Common myeloid progenitor, CD34-positive (primary cell): ENCODE data around the gene DQX1.

Experiments used
- CTCF ChIA-PET: fragments of 350-600 bp; sonication (Branson Sonifier 250); formaldehyde crosslinking; loops from one replicate; lab custom pipeline; 2021; ENCODE audit warnings: antibody characterized with exemption; lab: Charles Lee
- POLR2A ChIA-PET: fragments of 350-600 bp; sonication (Branson Sonifier 250); formaldehyde crosslinking; loops from one replicate; lab custom pipeline; 2021; ENCODE audit warnings: antibody characterized with exemption; lab: Charles Lee
- DNase-seq, 3 donors: peaks; one replicate each; pipeline versions ENCODE4 v3.0.0 to v3.0.0-alpha.2; 2013
- H3K27ac ChIP-seq, 2 experiments: 1 replicate in 1 of 2; 2 replicates in 1 of 2; pipeline ENCODE4 v1.7.0; 2013; ENCODE audit warnings: inconsistent platforms in 2 of 2, low read length in 2 of 2, mild to moderate bottlenecking in 2 of 2, low read depth in 1 of 2, moderate library complexity in 1 of 2; ENCODE audit not compliant: severe bottlenecking in 2 of 2, insufficient read depth in 1 of 2, poor library complexity in 1 of 2
- H3K27me3 ChIP-seq, 5 experiments: replicated peaks in 2 of 5; 1 replicate in 3 of 5; 2 replicates in 2 of 5; pipeline versions ENCODE4 v1.6.1 to v1.7.0; 2013; ENCODE audit warnings: low read length in 4 of 5, mild to moderate bottlenecking in 2 of 5, moderate library complexity in 2 of 5, inconsistent platforms in 1 of 5; ENCODE audit not compliant: insufficient read depth in 5 of 5, control insufficient read depth in 4 of 5
- H3K36me3 ChIP-seq, 4 experiments: 1 replicate in 2 of 4; 2 replicates in 2 of 4; pipeline versions ENCODE4 v1.6.1 to v1.7.0; 2013; ENCODE audit warnings: low read length in 3 of 4, control low read depth in 1 of 4, mild to moderate bottlenecking in 1 of 4; ENCODE audit not compliant: control insufficient read depth in 4 of 4, insufficient read depth in 4 of 4
- H3K4me1 ChIP-seq, 4 experiments: 1 replicate in 3 of 4; 2 replicates in 1 of 4; pipeline versions ENCODE4 v1.6.1 to v1.7.1; 2013; ENCODE audit warnings: low read length in 3 of 4, mild to moderate bottlenecking in 3 of 4, control low read depth in 1 of 4, inconsistent platforms in 1 of 4, moderate library complexity in 1 of 4; ENCODE audit not compliant: control insufficient read depth in 4 of 4, insufficient read depth in 4 of 4; ENCODE audit errors: control extremely low read depth in 1 of 4
- H3K4me3 ChIP-seq, 7 experiments: 1 replicate in 4 of 7; 2 replicates in 3 of 7; pipeline versions ENCODE4 v1.5.1 to v1.7.0; 2013; ENCODE audit warnings: mild to moderate bottlenecking in 7 of 7, low read length in 6 of 7, moderate library complexity in 6 of 7, inconsistent platforms in 2 of 7, low read depth in 2 of 7, control low read depth in 1 of 7; ENCODE audit not compliant: insufficient read depth in 4 of 7, control insufficient read depth in 1 of 7; ENCODE audit errors: extremely low read depth in 1 of 7
- H3K9me3 ChIP-seq, 5 experiments: 1 replicate in 4 of 5; 2 replicates in 1 of 5; pipeline versions ENCODE4 v1.6.1 to v1.7.1; 2013; ENCODE audit warnings: low read length in 4 of 5, mild to moderate bottlenecking in 2 of 5, inconsistent platforms in 1 of 5, low read depth in 1 of 5, moderate library complexity in 1 of 5; ENCODE audit not compliant: control insufficient read depth in 4 of 5, insufficient read depth in 2 of 5; ENCODE audit errors: control extremely low read depth in 1 of 5
- WGBS: methylation state at CpG from one replicate; pipeline ENCODE4 v1.1.5; 2013; ENCODE audit not compliant: insufficient coverage; 5-methylcytosine and 5-hydroxymethylcytosine counted together

The DQX1 gene

DNA sequence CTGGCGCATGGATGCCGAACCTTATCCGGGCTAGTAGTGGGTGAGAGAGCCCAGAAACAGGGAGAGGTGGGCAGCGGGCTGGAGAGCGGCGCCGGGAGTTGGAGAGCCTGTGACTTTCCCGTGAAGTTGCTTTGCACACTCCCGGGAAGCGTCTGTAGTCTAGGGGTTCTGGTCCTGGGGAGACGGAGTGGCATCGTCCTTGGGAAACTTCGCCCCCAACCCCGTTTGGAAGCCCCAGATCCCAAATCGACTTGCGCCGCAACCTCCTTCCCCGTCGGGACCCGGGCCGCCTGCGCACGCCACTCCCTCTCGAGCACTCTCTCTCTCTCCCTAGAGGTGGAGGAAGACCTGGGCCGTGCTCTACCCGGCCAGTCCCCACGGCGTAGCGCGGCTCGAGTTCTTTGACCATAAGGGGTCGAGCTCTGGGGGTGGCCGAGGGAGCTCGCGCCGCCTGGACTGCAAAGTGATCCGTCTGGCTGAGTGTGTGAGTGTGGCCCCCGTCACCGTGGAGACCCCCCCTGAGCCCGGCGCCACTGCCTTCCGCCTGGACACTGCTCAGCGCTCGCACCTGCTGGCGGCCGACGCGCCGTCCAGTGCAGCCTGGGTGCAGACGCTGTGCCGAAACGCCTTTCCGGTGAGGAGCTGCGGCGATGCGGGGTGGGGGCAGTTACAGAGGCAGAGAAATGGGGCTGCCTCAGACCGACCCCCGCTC lies 28.9 kb upstream of the DQX1 start:
- Histone ChIP-seq H3K4me3 (peak overlapping the region; percentile 65 to 98 (median 93)), H3K4me1 (peaks cover 0 to 76% (median 37%) of the 10 kb centered on the region in 4 experiments), H3K36me3 (peaks cover 0 to 31% (median 11%) of the 10 kb centered on the region in 4 experiments), H3K9me3 (no peaks in the 10 kb centered on the region), H3K27ac (peak overlapping the region in 1 of 2 experiments; percentile 78), H3K27me3 (no peaks in the 10 kb centered on the region)
- CTCF ChIA-PET = interaction anchor here (4.8 to 6.1 kb wide), 2 partner anchors 21 to 33 kb away, joined by 35 read pairs; no protein-coding TSS in a partner anchor
- POLR2A ChIA-PET = interaction anchor here (1.0 to 2.4 kb wide), 2 partner anchors 16 to 127 kb away, joined by 3 to 9 read pairs; no protein-coding TSS in a partner anchor
- peak in 2 of 3 donors; percentile 51 to 63 for DNase-seq
- WGBS = under 1% methylated on average over 36 of the region's 58 CpGs

DNA sequence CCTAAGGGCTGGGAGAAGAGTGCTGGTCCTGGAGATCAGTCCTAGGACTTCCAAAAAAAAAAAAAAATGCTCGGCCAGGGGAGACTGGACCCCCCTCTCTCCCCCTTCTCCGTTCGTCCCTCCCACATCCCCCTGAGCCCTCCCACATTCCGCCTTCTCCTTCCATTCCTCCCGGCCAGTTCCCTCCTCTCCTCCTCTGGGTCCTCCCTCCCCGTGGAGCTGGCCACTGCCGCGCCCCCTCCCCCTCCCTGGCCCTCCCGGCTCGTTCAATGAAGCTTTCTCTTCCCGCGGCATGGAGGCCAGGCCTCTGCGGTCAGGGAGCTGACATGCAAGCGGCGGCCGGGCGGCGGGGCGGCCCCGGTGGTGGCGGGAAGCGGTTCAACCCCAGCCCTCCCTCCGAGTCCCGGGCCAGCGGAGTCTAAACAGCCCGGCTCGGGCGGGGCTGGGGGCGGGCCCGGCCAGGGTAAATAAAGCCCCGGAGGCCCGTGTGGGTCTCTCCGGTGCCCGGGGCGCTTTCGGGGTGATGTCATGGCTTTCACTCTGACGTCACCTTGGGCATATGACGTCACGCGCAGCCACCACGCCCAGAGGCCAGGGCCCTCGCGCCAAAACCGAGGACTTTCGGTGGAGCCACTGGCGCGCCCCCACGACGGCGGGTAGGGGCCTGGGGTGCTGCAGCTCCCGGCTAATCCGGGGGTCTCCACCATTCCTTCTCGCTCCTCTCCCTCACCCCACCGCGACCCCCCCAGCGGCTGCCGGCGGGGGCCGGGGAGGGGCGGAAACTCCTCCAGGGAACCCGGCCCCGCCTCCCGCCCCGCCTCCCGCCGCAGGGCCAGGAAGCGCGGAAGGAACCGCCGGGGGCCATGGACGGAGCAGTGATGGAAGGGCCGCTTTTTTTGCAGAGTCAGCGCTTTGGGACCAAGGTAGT lies 28.1 kb upstream of the DQX1 start, which contains the start of the genes DOK1 and LOXL3:
DOK1 (plus strand) TSS at position 829 of the 928 bp plus-strand sequence; CDS start at position 864, 35 bp downstream.
LOXL3 (minus strand) TSS at position 51 of the 928 bp plus-strand sequence. CDS start 1,308 bp downstream, outside the sequence.
- DNase-seq = peak; percentile 80 to 92 (median 89)
- no peaks in the 10 kb centered on the region for H3K9me3 ChIP-seq
- peaks cover 0 to 31% (median 11%) of the 10 kb centered on the region in 4 experiments for H3K36me3 ChIP-seq
- H3K27ac ChIP-seq = peak within 1 kb of the TSS in 1 of 2 experiments; percentile 78
- H3K4me1 ChIP-seq = peaks cover 0 to 81% (median 45%) of the 10 kb centered on the region in 4 experiments
- WGBS = under 1% methylated on average over 59 of the region's 73 CpGs
- CTCF ChIA-PET = interaction anchor here (0.9 to 1.4 kb wide), 2 partner anchors 18 to 31 kb away, joined by 3 to 7 read pairs; no protein-coding TSS in a partner anchor
- no peaks in the 10 kb centered on the region for H3K27me3 ChIP-seq
- POLR2A ChIA-PET = interaction anchor here (0.6 to 2.4 kb wide), 5 partner anchors 15 to 129 kb away, joined by 3 to 9 read pairs (median 3); partner anchors contain the start of genes MRPL53 and WBP1
- H3K4me3 ChIP-seq = peak within 1 kb of the TSS; percentile 65 to 98 (median 93)

DNA sequence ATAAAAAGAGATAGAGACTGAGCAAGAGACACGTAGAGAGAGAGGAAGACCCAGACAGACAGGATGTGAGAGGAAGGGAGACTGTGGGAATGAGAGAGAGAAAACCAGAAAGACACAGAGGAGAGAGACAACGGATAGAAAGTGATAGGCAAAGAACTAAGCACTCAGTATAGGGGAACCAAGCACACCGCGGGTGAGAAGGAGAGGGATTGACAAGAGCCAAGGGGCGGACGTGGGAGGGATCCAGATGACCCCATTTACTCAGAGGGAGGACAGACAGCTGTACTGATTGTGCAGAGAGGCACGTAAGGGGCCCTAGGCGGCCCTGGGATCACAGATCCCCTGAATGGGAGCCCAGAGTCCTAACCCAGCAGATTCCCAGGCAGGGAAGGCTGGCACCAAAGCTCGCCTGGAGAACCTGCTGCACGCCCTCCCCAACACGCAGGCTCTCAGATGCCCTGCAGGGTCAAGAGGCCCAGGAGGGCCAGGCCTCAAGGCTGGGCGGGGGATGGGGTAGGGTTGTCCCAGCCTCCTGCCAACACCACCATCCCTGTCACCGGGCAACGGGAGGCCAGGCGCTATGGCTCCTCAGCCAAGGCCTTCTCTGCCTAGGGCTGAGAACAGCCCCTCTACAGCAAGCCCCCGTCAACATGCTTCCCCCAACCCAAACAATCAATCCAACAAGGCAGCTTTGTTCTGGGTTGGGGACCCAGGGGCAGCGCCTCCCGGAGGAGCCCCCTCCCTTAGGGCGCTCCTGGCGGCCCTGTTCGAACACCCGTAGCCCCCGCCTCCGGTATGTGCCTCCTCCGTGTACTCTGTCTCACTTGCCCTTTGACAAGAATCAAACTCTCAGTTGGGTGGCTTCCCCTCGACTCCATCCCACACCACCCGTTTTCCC lies 27.1 kb upstream of the DQX1 start:
- peak overlapping the region in 6 of 7 experiments; percentile 70 to 98 (median 94) for H3K4me3 ChIP-seq
- peaks cover 0 to 29% (median 11%) of the 10 kb centered on the region in 4 experiments for H3K36me3 ChIP-seq
- H3K27me3 ChIP-seq = no peaks in the 10 kb centered on the region
- H3K27ac ChIP-seq = peak overlapping the region in 1 of 2 experiments; percentile 78
- 93% methylated on average over 25 of the region's 27 CpGs for WGBS
- peak in 1 of 3 donors; percentile 27 for DNase-seq
- no peaks in the 10 kb centered on the region for H3K9me3 ChIP-seq
- CTCF ChIA-PET = interaction anchor here (0.7 to 3.4 kb wide), 6 partner anchors 15 to 50 kb away, joined by 3 to 22 read pairs (median 3); no protein-coding TSS in a partner anchor
- POLR2A ChIA-PET = interaction anchor here (0.6 to 2.4 kb wide), 3 partner anchors 14 to 218 kb away, joined by 3 to 9 read pairs (median 3); partner anchors contain the start of gene WBP1
- H3K4me1 ChIP-seq = peaks cover 2 to 82% (median 52%) of the 10 kb centered on the region in 4 experiments

DNA sequence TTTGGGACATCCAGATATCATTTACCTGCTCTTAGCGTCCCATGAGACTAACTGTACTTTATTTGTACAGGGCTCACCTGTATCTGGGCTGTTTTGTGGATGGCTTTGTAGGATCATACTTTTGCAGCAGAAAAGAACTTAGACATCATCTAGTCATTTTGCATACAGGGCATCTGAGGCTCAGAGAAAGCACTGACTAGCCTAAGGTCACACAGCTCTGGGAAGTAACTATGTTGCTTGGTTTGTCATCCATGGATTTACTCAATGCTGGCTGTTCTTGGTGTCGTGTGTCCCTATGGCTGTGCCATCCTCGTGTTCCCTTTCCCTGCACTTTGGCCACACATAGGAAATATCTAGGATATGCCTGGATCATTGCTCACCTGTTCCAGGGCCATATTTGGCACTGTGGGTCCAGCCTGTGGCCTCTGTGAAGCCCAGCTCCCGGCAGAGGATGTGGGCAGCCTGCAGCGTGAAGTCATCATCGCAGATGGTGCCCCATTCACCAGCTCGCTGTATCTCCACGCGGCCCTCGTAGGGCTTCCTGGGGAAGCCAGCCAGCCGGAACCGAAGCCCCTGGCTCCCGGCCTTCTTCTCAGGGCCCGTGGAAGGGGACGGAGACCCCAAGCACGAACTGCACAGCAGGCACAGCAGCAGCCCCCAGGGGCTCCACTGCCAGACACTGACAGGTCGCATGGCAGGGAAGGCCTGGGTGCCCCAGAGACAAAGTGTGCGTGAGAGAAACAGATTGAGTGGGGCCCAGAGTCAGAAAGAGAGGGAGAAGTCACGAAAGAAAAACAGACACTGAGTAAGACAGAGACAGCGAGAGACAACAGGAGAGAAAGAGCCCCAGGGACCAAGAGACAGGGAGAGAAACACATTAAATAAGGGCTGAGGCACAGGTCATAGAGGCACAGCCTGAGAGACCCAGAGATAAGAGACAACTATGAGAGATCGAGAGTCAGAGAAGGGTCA lies 26.2 kb upstream of the DQX1 start:
- H3K4me1 ChIP-seq = peaks cover 6 to 78% (median 55%) of the 10 kb centered on the region in 4 experiments
- no peak overlapping the region for H3K4me3 ChIP-seq
- ChIA-PET CTCF (interaction anchor here (1.0 to 3.4 kb wide), 6 partner anchors 14 to 34 kb away, joined by 3 to 22 read pairs (median 4); no protein-coding TSS in a partner anchor), POLR2A (interaction anchor here (0.6 kb wide), 1 partner anchor 219 kb away, joined by 3 read pairs; no protein-coding TSS in a partner anchor)
- peak in 2 of 3 donors; percentile 53 to 61 for DNase-seq
- 67% methylated on average over 21 of the region's 21 CpGs for WGBS
- H3K27me3 ChIP-seq = no peaks in the 10 kb centered on the region
- H3K9me3 ChIP-seq = no peaks in the 10 kb centered on the region
- H3K36me3 ChIP-seq = peaks cover 0 to 20% (median 10%) of the 10 kb centered on the region in 4 experiments
- H3K27ac ChIP-seq = no peak overlapping the region

DNA sequence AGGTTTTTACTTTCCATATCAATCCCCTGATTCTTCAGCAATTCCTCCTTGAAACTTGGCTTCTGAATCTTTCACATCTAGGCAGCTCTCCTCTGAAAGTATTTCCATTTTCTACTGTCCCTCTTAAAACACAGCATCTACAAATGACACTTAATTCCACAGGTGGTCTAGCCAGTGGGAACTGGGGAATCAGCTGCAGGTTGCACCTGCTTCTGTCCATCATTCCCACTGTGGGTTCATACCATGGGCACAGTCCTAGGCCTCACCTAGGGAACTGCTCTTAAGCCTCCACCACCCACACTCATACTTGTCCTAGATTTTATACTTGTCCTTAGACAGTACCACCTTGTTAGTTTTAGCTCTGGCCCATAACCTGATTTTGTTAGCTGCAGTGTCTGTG lies 25.5 kb upstream of the DQX1 start:
- Histone ChIP-seq H3K27ac (no peak overlapping the region), H3K9me3 (no peaks in the 10 kb centered on the region), H3K36me3 (peaks cover 0 to 13% (median 3%) of the 10 kb centered on the region in 4 experiments), H3K4me3 (no peak overlapping the region), H3K4me1 (peaks cover 6 to 71% (median 54%) of the 10 kb centered on the region in 4 experiments), H3K27me3 (no peaks in the 10 kb centered on the region)
- ChIA-PET CTCF (interaction anchor here (1.0 to 3.4 kb wide), 5 partner anchors 15 to 35 kb away, joined by 3 to 22 read pairs (median 4); no protein-coding TSS in a partner anchor), POLR2A (no interaction called here)
- DNase-seq = no peak
